HepG2 (cell line): ENCODE results near the gene DPEP1. TPM values are rescaled to one million over a fixed set of nuclear protein-coding genes. Genes with fewer than 3 reads are reported as not detected.
A peak's percentile ranks its signal among the peaks of the same experiment; 100 is the strongest.

Experiments
- ATAD3A ChIP-seq: sonication (generic); formaldehyde crosslinking; IDR thresholded peaks from 2 replicates; pipeline ENCODE4 v1.4.0; 2020; ENCODE audit warnings: missing genetic modification reagents
- GPN1 ChIP-seq: sonication (generic); formaldehyde crosslinking; IDR thresholded peaks from 2 replicates; pipeline ENCODE4 v1.5.1; 2020; ENCODE audit warnings: missing genetic modification reagents, borderline replicate concordance
- HDAC6 ChIP-seq: fragments of 200-600 bp; sonication (generic); IDR thresholded peaks from 2 replicates; pipeline ENCODE4 v1.7.0; 2017; ENCODE audit warnings: mild to moderate bottlenecking, antibody characterized with exemption, low read length, low read depth
- HNRNPLL ChIP-seq: fragments of 200-400 bp; formaldehyde crosslinking; IDR thresholded peaks from 2 replicates; pipeline ENCODE4 v1.6.1; 2017; ENCODE audit warnings: mild to moderate bottlenecking, low read depth, low read length; ENCODE audit not compliant: poor library complexity, severe bottlenecking
- MED1 ChIP-seq: sonication (generic); formaldehyde crosslinking; IDR thresholded peaks from 2 replicates; pipeline ENCODE4 v1.4.0; 2020; ENCODE audit warnings: missing genetic modification reagents
- NAIF1 ChIP-seq: sonication (generic); formaldehyde crosslinking; IDR thresholded peaks from 2 replicates; pipeline ENCODE4 v1.5.0; 2020; ENCODE audit warnings: mild to moderate bottlenecking, missing genetic modification reagents, borderline replicate concordance
- NBN ChIP-seq: fragments of 450-650 bp; conservative IDR thresholded peaks from 2 replicates; pipeline ENCODE4 v1.6.1; 2017
- PCBP2 ChIP-seq: fragments of 200-400 bp; formaldehyde crosslinking; optimal IDR thresholded peaks from 2 replicates; pipeline ENCODE3; 2018; ENCODE audit warnings: low read length, low read depth; ENCODE audit not compliant: poor library complexity, severe bottlenecking
- SMAD9 ChIP-seq: sonication (generic); formaldehyde crosslinking; IDR thresholded peaks from 2 replicates; pipeline ENCODE4 v1.5.1; 2020; ENCODE audit warnings: mild to moderate bottlenecking, missing genetic modification reagents
- ZBTB49 ChIP-seq: sonication (generic); formaldehyde crosslinking; IDR thresholded peaks from 2 replicates; pipeline ENCODE4 v1.4.0; 2020; ENCODE audit warnings: missing genetic modification reagents, borderline replicate concordance
- ZNF234 ChIP-seq: sonication (generic); formaldehyde crosslinking; conservative IDR thresholded peaks from 2 replicates; pipeline ENCODE4 v1.5.1; 2020; ENCODE audit warnings: mild to moderate bottlenecking, missing genetic modification reagents
- ZNF318 ChIP-seq: sonication (generic); formaldehyde crosslinking; IDR thresholded peaks from 2 replicates; pipeline ENCODE4 v1.4.0; 2020; ENCODE audit warnings: mild to moderate bottlenecking, missing genetic modification reagents
- ZNF33A ChIP-seq: sonication (generic); formaldehyde crosslinking; IDR thresholded peaks from 2 replicates; pipeline ENCODE4 v1.5.1; 2020; ENCODE audit warnings: missing genetic modification reagents, mild to moderate bottlenecking, moderate library complexity, borderline replicate concordance
- ZNF441 ChIP-seq: sonication (generic); formaldehyde crosslinking; IDR thresholded peaks from 2 replicates; pipeline ENCODE4 v1.7.0; 2021; ENCODE audit warnings: missing genetic modification reagents, borderline replicate concordance
- ZNF451 ChIP-seq: sonication (generic); formaldehyde crosslinking; IDR thresholded peaks from 2 replicates; pipeline ENCODE4 v1.5.0; 2020; ENCODE audit warnings: mild to moderate bottlenecking, missing genetic modification reagents
- ZNF562 ChIP-seq: sonication (generic); formaldehyde crosslinking; IDR thresholded peaks from 2 replicates; pipeline ENCODE4 v1.8.0; 2022; ENCODE audit warnings: missing genetic modification reagents, borderline replicate concordance
- ZNF674 ChIP-seq: sonication (generic); formaldehyde crosslinking; IDR thresholded peaks from 2 replicates; pipeline ENCODE4 v1.5.0; 2020; ENCODE audit warnings: low read depth, mild to moderate bottlenecking, missing genetic modification reagents
- ZNF749 ChIP-seq: sonication (generic); formaldehyde crosslinking; IDR thresholded peaks from 2 replicates; pipeline ENCODE4 v1.8.0; 2022; ENCODE audit warnings: mild to moderate bottlenecking, missing genetic modification reagents, moderate library complexity, borderline replicate concordance
- ZNF878 ChIP-seq: sonication (generic); formaldehyde crosslinking; IDR thresholded peaks from 2 replicates; pipeline ENCODE4 v1.8.1; 2023; ENCODE audit warnings: mild to moderate bottlenecking, missing genetic modification reagents, moderate library complexity
- polyA plus RNA-seq, 8 experiments: library from polyadenylated mRNA; depleted of rRNA in 3 of 8; stranded (reverse) in 7 of 8; unstranded in 1 of 8; fragments of >200 nt; fragmentation: Illumina TruSeq in 4 of 8; extraction: Trizol in 4 of 8; gene quantifications; 2 replicates each; pipeline versions ENCODE4 v1.2.1 to v1.2.3, GENCODE V29; 2011 to 2016; ENCODE audit warnings: low read depth in 4 of 8, missing spikeins in 1 of 8, mixed read lengths in 1 of 8; ENCODE audit not compliant: insufficient read depth in 1 of 8
- total RNA-seq, 5 experiments: library from RNA; depleted of rRNA; stranded (reverse); fragments of >200 nt; fragmentation: Illumina TruSeq; extraction: Trizol; gene quantifications; 2 replicates each; pipeline ENCODE4 v1.2.3, GENCODE V29; 2016; ENCODE audit warnings: low read depth in 1 of 5

DPEP1 gene
- total and polyA plus RNA-seq, 2 of the 13 experiments (the other 11 are each of a cell fraction or from before 2014, with no cell fraction given), result 37.6 to 52.2 TPM

GRCh38 chr16:89657442-89658220 is 44.2 kb downstream of the DPEP1 start, which contains the start of the genes CHMP1A and SPATA33 (continued):
- TF ChIP-seq ZNF878 (CRISPR knock-in tag) (0 out of 2 replicates have a peak, but pooled peaks have one; percentile 10), NBN (no peak), NAIF1 (peak; percentile 96; the same call in 1 of the 2 replicates), GPN1 (CRISPR knock-in tag) (0 out of 2 replicates have a peak, but pooled peaks have one; percentile 16), ZNF318 (CRISPR knock-in tag) (peak; percentile 27; the same call in 1 of the 2 replicates), ZNF562 (CRISPR knock-in tag) (no peak), MED1 (CRISPR knock-in tag) (peak; percentile 69), ZNF441 (CRISPR knock-in tag) (peak; percentile 39), ZBTB49 (no peak), PCBP2 (no peak), ZNF451 (peak; percentile 85; the same call in 1 of the 2 replicates), HDAC6 (no peak), ZNF749 (CRISPR knock-in tag) (peak; percentile 50; the same call in 1 of the 2 replicates), ATAD3A (CRISPR knock-in tag) (0 out of 2 replicates have a peak, but pooled peaks have one; percentile 13), ZNF234 (CRISPR knock-in tag) (no peak), ZNF674 (no peak), SMAD9 (CRISPR knock-in tag) (0 out of 2 replicates have a peak, but pooled peaks have one; percentile 55), HNRNPLL (peak; percentile 98), ZNF33A (no peak)
